WTC11 (cell line): Measurements from ENCODE around the gene ZBTB16. TPM values are rescaled to one million over a fixed set of nuclear protein-coding genes. Genes with fewer than 3 reads are reported as not detected.

ENCODE experiments used
- ATAC-seq: fragments of 200-7000 bp; cut with Tn5 transposase; 2 replicates; pipeline ENCODE4 v1.10.0; 2021; ENCODE audit warnings: mild to moderate bottlenecking, moderate library complexity
- CTCF ChIA-PET: fragments of 300-600 bp; sonication (Branson Sonifier 250); formaldehyde crosslinking; loops from one replicate; lab custom pipeline; 2021; ENCODE audit warnings: antibody characterized with exemption; lab: Charles Lee
- POLR2A ChIA-PET: fragments of 350-600 bp; sonication (Branson Sonifier 250); formaldehyde crosslinking; loops from one replicate; lab custom pipeline; 2021; ENCODE audit warnings: antibody characterized with exemption; lab: Charles Lee
- DNase-seq: peaks from one replicate; pipeline ENCODE4 v3.0.0; 2021; ENCODE audit warnings: low spot score
- H3K27ac Mint-ChIP-seq: 2 replicates; pipeline ENCODE4 v1.8.0; 2021; ENCODE audit warnings: mixed read lengths
- H3K27me3 Mint-ChIP-seq: 2 replicates; pipeline ENCODE4 v1.8.0; 2021; ENCODE audit warnings: low read depth, mild to moderate bottlenecking, moderate library complexity, mixed read lengths
- H3K36me3 Mint-ChIP-seq: 2 replicates; pipeline ENCODE4 v1.8.0; 2021; ENCODE audit warnings: mixed read lengths
- H3K4me1 Mint-ChIP-seq: 2 replicates; pipeline ENCODE4 v1.8.0; 2022; ENCODE audit warnings: mixed read lengths
- H3K4me3 Mint-ChIP-seq: 2 replicates; pipeline ENCODE4 v1.8.0; 2021; ENCODE audit warnings: mild to moderate bottlenecking, moderate library complexity, mixed read lengths
- H3K9me3 Mint-ChIP-seq: 2 replicates; pipeline ENCODE4 v1.8.0; 2021; ENCODE audit warnings: mixed read lengths
- ATF2 ChIP-seq: sonication (generic); formaldehyde crosslinking; IDR thresholded peaks from 2 replicates; pipeline ENCODE4 v1.8.1; 2022; ENCODE audit warnings: low read depth, missing genetic modification reagents, borderline replicate concordance
- E2F1 ChIP-seq: sonication (generic); formaldehyde crosslinking; IDR thresholded peaks from 2 replicates; pipeline ENCODE4 v1.8.0; 2022; ENCODE audit warnings: mild to moderate bottlenecking, missing genetic modification reagents
- ERG ChIP-seq: fragments of 250-450 bp; sonication (Bioruptor Pico); IDR thresholded peaks from 2 replicates; pipeline ENCODE4 v1.8.0; 2021; ENCODE audit warnings: mild to moderate bottlenecking
- FOXJ3 ChIP-seq: sonication (generic); formaldehyde crosslinking; IDR thresholded peaks from 2 replicates; pipeline ENCODE4 v1.9.0; 2021; ENCODE audit warnings: missing genetic modification reagents, mild to moderate bottlenecking, borderline replicate concordance
- FOXK1 ChIP-seq: sonication (generic); formaldehyde crosslinking; IDR thresholded peaks from 2 replicates; pipeline ENCODE4 v1.8.0; 2022; ENCODE audit warnings: mild to moderate bottlenecking, moderate library complexity, missing genetic modification reagents
- IRF1 ChIP-seq: sonication (generic); formaldehyde crosslinking; IDR thresholded peaks from 2 replicates; pipeline ENCODE4 v1.8.0; 2023; ENCODE audit warnings: missing genetic modification reagents
- NR1H2 ChIP-seq: sonication (generic); formaldehyde crosslinking; IDR thresholded peaks from 2 replicates; pipeline ENCODE4 v1.9.0; 2021; ENCODE audit warnings: mild to moderate bottlenecking, moderate library complexity, missing genetic modification reagents
- RORB ChIP-seq: fragments of 250-450 bp; sonication (Bioruptor Pico); IDR thresholded peaks from 2 replicates; pipeline ENCODE4 v1.9.0; 2021; ENCODE audit warnings: mild to moderate bottlenecking
- SOX15 ChIP-seq: fragments of 250-450 bp; sonication (Bioruptor Pico); IDR thresholded peaks from 2 replicates; pipeline ENCODE4 v1.9.0; 2021; ENCODE audit warnings: mild to moderate bottlenecking
- TP53 ChIP-seq: sonication (generic); formaldehyde crosslinking; IDR thresholded peaks from 2 replicates; pipeline ENCODE4 v1.8.1; 2023; ENCODE audit warnings: mild to moderate bottlenecking, missing genetic modification reagents
- ZBTB21 ChIP-seq: sonication (generic); formaldehyde crosslinking; IDR thresholded peaks from 2 replicates; pipeline ENCODE4 v1.8.1; 2023; ENCODE audit warnings: mild to moderate bottlenecking, missing genetic modification reagents, borderline replicate concordance
- ZMAT4 ChIP-seq: fragments of 250-450 bp; sonication (Bioruptor Pico); IDR thresholded peaks from 2 replicates; pipeline ENCODE4 v1.9.0; 2021; ENCODE audit warnings: mild to moderate bottlenecking
- ZNF263 ChIP-seq: sonication (generic); formaldehyde crosslinking; IDR thresholded peaks from 2 replicates; pipeline ENCODE4 v1.8.1; 2022; ENCODE audit warnings: low read depth, mild to moderate bottlenecking, moderate library complexity, missing genetic modification reagents
- ZNF317 ChIP-seq: sonication (generic); formaldehyde crosslinking; IDR thresholded peaks from 2 replicates; pipeline ENCODE4 v1.8.1; 2023; ENCODE audit warnings: low read depth, mild to moderate bottlenecking, moderate library complexity, missing genetic modification reagents, borderline replicate concordance
- ZNF423 ChIP-seq: fragments of 250-450 bp; sonication (Bioruptor Pico); IDR thresholded peaks from 2 replicates; pipeline ENCODE4 v2.1.2; 2022; ENCODE audit warnings: mild to moderate bottlenecking, moderate library complexity
- ZNF512 ChIP-seq: sonication (generic); formaldehyde crosslinking; IDR thresholded peaks from 2 replicates; pipeline ENCODE4 v1.8.1; 2022; ENCODE audit warnings: missing genetic modification reagents, borderline replicate concordance
- ZNF671 ChIP-seq: fragments of 250-450 bp; sonication (Bioruptor Pico); IDR thresholded peaks from 2 replicates; pipeline ENCODE4 v1.8.0; 2021; ENCODE audit warnings: mild to moderate bottlenecking
- total RNA-seq: library from RNA; stranded (reverse); gene quantifications from 3 replicates; pipeline ENCODE4 v1.2.3, GENCODE V29; 2021
- TF ChIP-seq, protein P1 (sequence below): sonication (generic); formaldehyde crosslinking; IDR thresholded peaks from 2 replicates; pipeline ENCODE4 v1.8.0; 2023; ENCODE audit warnings: mild to moderate bottlenecking, missing genetic modification reagents
- TF ChIP-seq, protein P2 (sequence below): sonication (generic); formaldehyde crosslinking; IDR thresholded peaks from 2 replicates; pipeline ENCODE4 v1.8.1; 2023; ENCODE audit warnings: mild to moderate bottlenecking, missing genetic modification reagents
- TF ChIP-seq, protein P3 (sequence below): fragments of 250-450 bp; sonication (Bioruptor Pico); IDR thresholded peaks from 2 replicates; pipeline ENCODE4 v2.1.2; 2022; ENCODE audit warnings: mild to moderate bottlenecking, moderate library complexity

The ZBTB16 gene
- total RNA-seq, 1 experiment from 2014 or later, result 0.57 TPM

DNA sequence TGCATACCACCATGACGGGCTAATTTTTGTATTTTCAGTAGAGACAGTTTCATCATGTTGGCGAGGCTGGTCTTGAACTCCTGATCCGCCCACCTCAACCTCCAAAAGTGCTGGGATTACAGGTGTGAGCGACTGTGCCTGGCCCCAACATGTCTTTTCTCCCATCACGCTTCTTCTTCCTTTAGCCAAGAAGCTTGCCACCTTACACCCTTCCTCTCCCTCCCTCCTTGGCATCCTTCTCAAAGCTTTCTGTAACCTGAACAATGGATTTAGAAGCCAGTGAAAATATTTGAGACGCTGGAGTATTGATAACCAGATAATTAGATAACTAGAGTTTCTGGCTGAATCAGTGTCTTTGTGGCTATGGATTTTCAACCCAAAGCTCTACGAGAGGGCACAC, 225.4 kb downstream of the ZBTB16 start (continued):
- TF ChIP-seq ZMAT4 (CRISPR knock-in tag) (no peak), ZBTB21 (CRISPR knock-in tag) (no peak), FOXJ3 (no peak), IRF1 (no peak), ZNF317 (CRISPR knock-in tag) (no peak), SOX15 (CRISPR knock-in tag) (no peak), ZNF512 (CRISPR knock-in tag) (no peak)
- TF ChIP-seq, protein P1, sequence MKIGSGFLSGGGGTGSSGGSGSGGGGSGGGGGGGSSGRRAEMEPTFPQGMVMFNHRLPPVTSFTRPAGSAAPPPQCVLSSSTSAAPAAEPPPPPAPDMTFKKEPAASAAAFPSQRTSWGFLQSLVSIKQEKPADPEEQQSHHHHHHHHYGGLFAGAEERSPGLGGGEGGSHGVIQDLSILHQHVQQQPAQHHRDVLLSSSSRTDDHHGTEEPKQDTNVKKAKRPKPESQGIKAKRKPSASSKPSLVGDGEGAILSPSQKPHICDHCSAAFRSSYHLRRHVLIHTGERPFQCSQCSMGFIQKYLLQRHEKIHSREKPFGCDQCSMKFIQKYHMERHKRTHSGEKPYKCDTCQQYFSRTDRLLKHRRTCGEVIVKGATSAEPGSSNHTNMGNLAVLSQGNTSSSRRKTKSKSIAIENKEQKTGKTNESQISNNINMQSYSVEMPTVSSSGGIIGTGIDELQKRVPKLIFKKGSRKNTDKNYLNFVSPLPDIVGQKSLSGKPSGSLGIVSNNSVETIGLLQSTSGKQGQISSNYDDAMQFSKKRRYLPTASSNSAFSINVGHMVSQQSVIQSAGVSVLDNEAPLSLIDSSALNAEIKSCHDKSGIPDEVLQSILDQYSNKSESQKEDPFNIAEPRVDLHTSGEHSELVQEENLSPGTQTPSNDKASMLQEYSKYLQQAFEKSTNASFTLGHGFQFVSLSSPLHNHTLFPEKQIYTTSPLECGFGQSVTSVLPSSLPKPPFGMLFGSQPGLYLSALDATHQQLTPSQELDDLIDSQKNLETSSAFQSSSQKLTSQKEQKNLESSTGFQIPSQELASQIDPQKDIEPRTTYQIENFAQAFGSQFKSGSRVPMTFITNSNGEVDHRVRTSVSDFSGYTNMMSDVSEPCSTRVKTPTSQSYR, result no peak
- TF ChIP-seq, all 79 proteins: peak for 0

GRCh38 chr11:114285599-114285998, 226.1 kb downstream of the ZBTB16 start:
- DNase-seq (no peak), ATAC-seq (peak; percentile 11)
- H3K36me3 Mint-ChIP-seq, result no peaks in the 10 kb centered on the region
- no peaks in the 10 kb centered on the region for H3K9me3 Mint-ChIP-seq
- ChIA-PET POLR2A (no interaction called here), CTCF (no interaction called here)
- no peak overlapping the region for H3K27ac Mint-ChIP-seq
- no peaks in the 10 kb centered on the region for H3K27me3 Mint-ChIP-seq
- H3K4me1 Mint-ChIP-seq, result peaks cover 24% of the 10 kb centered on the region
- no peak overlapping the region for H3K4me3 Mint-ChIP-seq
- TF ChIP-seq ZNF263 (CRISPR knock-in tag), result no peak
- TF ChIP-seq RORB (CRISPR knock-in tag), result no peak
- TF ChIP-seq E2F1, result no peak
- TF ChIP-seq ZNF423 (CRISPR knock-in tag), result no peak
- TF ChIP-seq, protein P2, sequence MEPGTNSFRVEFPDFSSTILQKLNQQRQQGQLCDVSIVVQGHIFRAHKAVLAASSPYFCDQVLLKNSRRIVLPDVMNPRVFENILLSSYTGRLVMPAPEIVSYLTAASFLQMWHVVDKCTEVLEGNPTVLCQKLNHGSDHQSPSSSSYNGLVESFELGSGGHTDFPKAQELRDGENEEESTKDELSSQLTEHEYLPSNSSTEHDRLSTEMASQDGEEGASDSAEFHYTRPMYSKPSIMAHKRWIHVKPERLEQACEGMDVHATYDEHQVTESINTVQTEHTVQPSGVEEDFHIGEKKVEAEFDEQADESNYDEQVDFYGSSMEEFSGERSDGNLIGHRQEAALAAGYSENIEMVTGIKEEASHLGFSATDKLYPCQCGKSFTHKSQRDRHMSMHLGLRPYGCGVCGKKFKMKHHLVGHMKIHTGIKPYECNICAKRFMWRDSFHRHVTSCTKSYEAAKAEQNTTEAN (CRISPR knock-in tag), result no peak
- TF ChIP-seq ERG (CRISPR knock-in tag), result no peak
- TF ChIP-seq ZNF671 (CRISPR knock-in tag), result no peak
- TF ChIP-seq TP53, result no peak
- no peak for TF ChIP-seq ATF2 (CRISPR knock-in tag)
- TF ChIP-seq, protein P3, sequence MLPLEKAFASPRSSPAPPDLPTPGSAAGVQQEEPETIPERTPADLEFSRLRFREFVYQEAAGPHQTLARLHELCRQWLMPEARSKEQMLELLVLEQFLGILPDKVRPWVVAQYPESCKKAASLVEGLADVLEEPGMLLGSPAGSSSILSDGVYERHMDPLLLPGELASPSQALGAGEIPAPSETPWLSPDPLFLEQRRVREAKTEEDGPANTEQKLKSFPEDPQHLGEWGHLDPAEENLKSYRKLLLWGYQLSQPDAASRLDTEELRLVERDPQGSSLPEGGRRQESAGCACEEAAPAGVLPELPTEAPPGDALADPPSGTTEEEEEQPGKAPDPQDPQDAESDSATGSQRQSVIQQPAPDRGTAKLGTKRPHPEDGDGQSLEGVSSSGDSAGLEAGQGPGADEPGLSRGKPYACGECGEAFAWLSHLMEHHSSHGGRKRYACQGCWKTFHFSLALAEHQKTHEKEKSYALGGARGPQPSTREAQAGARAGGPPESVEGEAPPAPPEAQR, result no peak
- no peak for TF ChIP-seq FOXK1 (CRISPR knock-in tag)
- no peak for TF ChIP-seq NR1H2 (CRISPR knock-in tag)
